Measurements from ENCODE around the gene ISLR. TPM values are rescaled to one million over a fixed set of nuclear protein-coding genes. Genes with fewer than 3 reads are reported as not detected.

The ISLR gene
- polyA plus RNA-seq, 1 donor from 2014 or later = not detected

- peak overlapping the region; percentile 100 for H3K27ac ChIP-seq (ENCODE audit: low read length)
- H3K9me2 ChIP-seq (ENCODE audit: insufficient read depth, low read length) = no peaks in the 10 kb centered on the region
- peaks cover 31% of the 10 kb centered on the region for H3K36me3 ChIP-seq (ENCODE audit: insufficient read depth, low read length)
- H3F3A ChIP-seq (ENCODE audit: insufficient read depth, low read length, poor library complexity, severe bottlenecking) = peaks cover 13% of the 10 kb centered on the region
- peaks cover 88% of the 10 kb centered on the region for H3K79me2 ChIP-seq (replicated peaks; ENCODE audit: insufficient read depth, low read length)
- TF ChIP-seq EP300 (conservative IDR thresholded peaks at IDR 0.05; ENCODE audit: poor library complexity, severe bottlenecking) (no peak), EZH2 (IDR thresholded peaks at IDR 0.05; ENCODE audit: borderline replicate concordance, insufficient read depth, low read length, poor library complexity, severe bottlenecking) (no peak), MXI1 (conservative IDR thresholded peaks at IDR 0.05; ENCODE audit: poor library complexity, severe bottlenecking) (no peak), REST (IDR thresholded peaks at IDR 0.05; ENCODE audit: borderline replicate concordance) (no peak), CTCF (IDR thresholded peaks at IDR 0.05; ENCODE audit: poor library complexity, severe bottlenecking) (no peak), TAF1 (IDR thresholded peaks at IDR 0.05; ENCODE audit: low read depth) (peak; percentile 6), SMC3 (conservative IDR thresholded peaks at IDR 0.05; ENCODE audit: poor library complexity) (no peak), RAD21 (conservative IDR thresholded peaks at IDR 0.05) (no peak), POLR2AphosphoS5 (IDR thresholded peaks at IDR 0.05) (peak; percentile 4)
- no peaks in the 10 kb centered on the region for H4K20me1 ChIP-seq (ENCODE audit: insufficient read depth)
- peak overlapping the region; percentile 95 for H3K4me3 ChIP-seq (ENCODE audit: low read length)
- H3K9me3 ChIP-seq (ENCODE audit: low read length) = peaks cover 30% of the 10 kb centered on the region
- no peaks in the 10 kb centered on the region for H3K27me3 ChIP-seq (ENCODE audit: insufficient read depth, low read depth, low read length)
- peak overlapping the region; percentile 100 for H3K9ac ChIP-seq (ENCODE audit: low read length)
- peak overlapping the region; percentile 94 for H3K4me2 ChIP-seq (ENCODE audit: low read length)
- no peak overlapping the region for H2AFZ ChIP-seq (ENCODE audit: low read depth, low read length)
These were observed 42.5 kb upstream of the ISLR start for GRCh38 chr15:74130849-74131627.

- Histone ChIP-seq H3K36me3 (ENCODE audit: insufficient read depth, low read length) (peaks cover 31% of the 10 kb centered on the region), H3K9me2 (ENCODE audit: insufficient read depth, low read length) (no peaks in the 10 kb centered on the region), H3K4me3 (ENCODE audit: low read length) (peak overlapping the region; percentile 95), H3K27ac (ENCODE audit: low read length) (peak overlapping the region; percentile 100), H3K79me2 (replicated peaks; ENCODE audit: insufficient read depth, low read length) (peaks cover 89% of the 10 kb centered on the region), H3K27me3 (ENCODE audit: insufficient read depth, low read depth, low read length) (no peaks in the 10 kb centered on the region), H3K9ac (ENCODE audit: low read length) (peak overlapping the region; percentile 100), H3K9me3 (ENCODE audit: low read length) (peaks cover 30% of the 10 kb centered on the region), H4K20me1 (ENCODE audit: insufficient read depth) (no peaks in the 10 kb centered on the region), H2AFZ (ENCODE audit: low read depth, low read length) (no peak overlapping the region), H3K4me2 (ENCODE audit: low read length) (peak overlapping the region; percentile 94), H3F3A (ENCODE audit: insufficient read depth, low read length, poor library complexity, severe bottlenecking) (peaks cover 13% of the 10 kb centered on the region)
- no peak for TF ChIP-seq TAF1 (IDR thresholded peaks at IDR 0.05; ENCODE audit: low read depth)
- TF ChIP-seq RAD21 (conservative IDR thresholded peaks at IDR 0.05) = no peak
- TF ChIP-seq EZH2 (IDR thresholded peaks at IDR 0.05; ENCODE audit: borderline replicate concordance, insufficient read depth, low read length, poor library complexity, severe bottlenecking) = no peak
- TF ChIP-seq REST (IDR thresholded peaks at IDR 0.05; ENCODE audit: borderline replicate concordance) = peak; percentile 79
- TF ChIP-seq CTCF (IDR thresholded peaks at IDR 0.05; ENCODE audit: poor library complexity, severe bottlenecking) = no peak
- TF ChIP-seq POLR2AphosphoS5 (IDR thresholded peaks at IDR 0.05) = peak; percentile 10
- no peak for TF ChIP-seq EP300 (conservative IDR thresholded peaks at IDR 0.05; ENCODE audit: poor library complexity, severe bottlenecking)
These were observed 41.7 kb upstream of the ISLR start for GRCh38 chr15:74131628-74132413.

All from neural cell (in vitro differentiated cells).